GM21390 (cell line): ENCODE measurements around the gene ZNF182.
"Not testable (repeated sequence)": the region's sequence is repeated elsewhere in the genome, so short reads cannot be mapped to it uniquely, and the experiment has no call there.

Experiments used
- ATAC-seq: cut with Tn5 transposase; IDR thresholded peaks from one replicate; pipeline ENCODE4 v1.9.1; 2021; ENCODE audit not compliant: unreplicated experiment

ZNF182 gene

GRCh38 chrX:48003758-48004457 lies at the start of gene ZNF182:
Gene ZNF182, minus strand, starts transcription at chrX:48003989. Its CDS starts 1,380 bp downstream, at chrX:48002609.
- ATAC-seq = peak; percentile 96

GRCh38 chrX:48046846-48047245 lies 43.1 kb upstream of the ZNF182 start:
- ATAC-seq = no peak

DNA sequence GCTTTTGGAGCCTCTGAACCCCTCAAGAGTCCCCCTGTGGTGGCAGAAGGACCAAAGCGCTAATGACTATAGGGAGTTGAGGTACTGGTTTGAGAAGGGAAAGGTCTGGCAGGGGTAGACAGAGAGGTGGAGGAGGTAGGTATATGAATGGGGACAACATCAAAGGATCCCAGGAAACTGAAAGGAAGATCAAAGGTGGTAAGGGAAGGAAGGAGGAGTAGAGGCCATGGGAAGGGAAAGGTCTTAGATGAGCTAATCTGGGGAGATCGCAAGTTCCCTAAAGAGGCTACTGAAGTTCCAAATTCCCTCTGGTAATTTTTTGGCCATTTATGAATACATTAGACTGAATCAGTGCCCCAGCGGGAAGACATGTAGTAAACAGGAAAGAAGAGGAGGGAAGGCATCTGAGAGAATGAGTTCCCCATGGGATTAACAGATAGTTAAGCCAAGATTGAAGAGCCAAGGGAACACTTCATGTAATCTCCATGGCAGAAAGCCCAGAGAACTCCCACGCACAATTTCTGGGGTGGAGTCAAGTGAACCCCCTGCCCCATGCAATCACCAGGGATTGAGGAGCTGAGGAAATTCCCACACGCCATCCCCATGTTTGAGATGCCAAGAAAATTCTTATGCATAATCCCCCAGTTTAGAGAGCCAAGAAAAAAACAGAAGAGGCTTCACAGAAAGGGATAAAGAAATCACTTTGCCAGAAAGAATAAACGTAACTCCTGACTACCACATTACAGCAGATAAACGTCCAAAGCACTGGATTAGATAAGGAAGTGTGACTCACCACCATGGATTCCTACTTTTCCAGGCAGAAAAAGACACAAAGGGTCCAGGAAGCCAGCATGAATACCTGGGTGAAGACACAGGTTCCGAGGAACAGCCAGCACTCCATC lies 41.9 kb upstream of the ZNF182 start:
- no peak for ATAC-seq

DNA sequence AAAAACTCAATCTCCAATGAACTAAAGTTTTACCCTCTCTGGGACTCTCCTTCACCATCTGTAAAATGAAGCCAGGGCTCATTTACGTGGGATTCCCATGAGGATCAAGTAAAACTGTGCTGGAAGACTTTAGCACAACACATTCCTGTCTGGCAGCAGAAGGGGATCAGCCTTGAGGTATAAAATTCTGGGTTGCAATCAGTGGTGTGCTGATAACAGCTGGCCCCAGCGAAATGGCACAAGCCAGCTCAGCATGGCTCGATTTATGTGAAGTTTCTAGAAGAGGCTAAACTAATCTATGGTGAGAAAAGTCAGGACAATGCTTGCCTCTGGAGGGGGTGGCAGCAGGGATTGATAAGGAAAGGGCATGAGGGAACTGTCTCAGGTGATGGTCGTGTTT lies 39.3 kb upstream of the ZNF182 start:
- ATAC-seq = no peak

GRCh38 chrX:48035891-48036290 lies 32.1 kb upstream of the ZNF182 start:
- no peak for ATAC-seq

GRCh38 chrX:48030641-48031173 lies 26.9 kb upstream of the ZNF182 start:
- ATAC-seq = not testable (repeated sequence)

GRCh38 chrX:48030237-48030636 lies 26.4 kb upstream of the ZNF182 start:
- ATAC-seq = no peak

DNA sequence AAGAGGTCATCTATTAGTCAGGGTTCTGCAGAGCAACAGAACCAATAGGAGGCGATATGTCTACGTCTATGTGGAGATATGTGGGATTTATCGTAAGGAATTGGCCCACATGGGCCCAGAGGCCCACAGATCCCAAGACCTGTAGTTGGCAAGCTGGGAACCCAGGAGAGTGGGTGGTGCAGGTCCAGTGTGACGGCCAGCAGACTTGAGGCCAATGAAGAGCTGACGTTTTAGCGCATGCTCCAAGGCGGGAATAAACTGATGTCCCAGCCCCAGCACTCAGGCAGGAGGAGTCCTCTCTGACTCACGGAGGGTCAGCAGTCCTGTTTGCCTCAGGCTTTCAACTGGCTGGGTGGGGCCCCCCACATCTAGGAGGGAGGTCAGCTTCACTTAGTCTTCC lies 24.3 kb upstream of the ZNF182 start:
- no peak for ATAC-seq

GRCh38 chrX:48027545-48027944 lies 23.8 kb upstream of the ZNF182 start:
- not testable (repeated sequence) for ATAC-seq

DNA sequence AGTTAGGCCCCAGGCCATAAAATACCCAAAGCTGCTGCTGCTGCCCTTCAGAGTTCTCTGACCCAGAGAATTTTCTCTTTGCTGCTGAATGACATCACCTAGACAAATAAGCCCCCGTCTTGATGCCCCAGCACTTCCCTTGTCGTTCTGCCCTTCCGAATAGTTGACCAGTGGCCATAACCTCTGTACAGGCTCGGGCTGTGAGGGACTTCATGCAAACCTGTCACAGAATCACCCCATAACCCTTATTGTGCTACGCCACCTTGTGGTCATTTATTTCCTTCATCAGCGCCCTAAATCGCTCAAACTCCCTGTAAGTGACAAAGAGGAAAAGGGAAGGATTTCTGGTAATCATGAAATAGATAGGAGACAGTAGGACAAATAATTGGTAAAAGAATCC lies 21.8 kb upstream of the ZNF182 start:
- no peak for ATAC-seq

- ATAC-seq = no peak
Observed at GRCh38 chrX:48022738-48023137, 18.9 kb upstream of the ZNF182 start.

- no peak for ATAC-seq
Observed at GRCh38 chrX:48022100-48022499, 18.3 kb upstream of the ZNF182 start.

DNA sequence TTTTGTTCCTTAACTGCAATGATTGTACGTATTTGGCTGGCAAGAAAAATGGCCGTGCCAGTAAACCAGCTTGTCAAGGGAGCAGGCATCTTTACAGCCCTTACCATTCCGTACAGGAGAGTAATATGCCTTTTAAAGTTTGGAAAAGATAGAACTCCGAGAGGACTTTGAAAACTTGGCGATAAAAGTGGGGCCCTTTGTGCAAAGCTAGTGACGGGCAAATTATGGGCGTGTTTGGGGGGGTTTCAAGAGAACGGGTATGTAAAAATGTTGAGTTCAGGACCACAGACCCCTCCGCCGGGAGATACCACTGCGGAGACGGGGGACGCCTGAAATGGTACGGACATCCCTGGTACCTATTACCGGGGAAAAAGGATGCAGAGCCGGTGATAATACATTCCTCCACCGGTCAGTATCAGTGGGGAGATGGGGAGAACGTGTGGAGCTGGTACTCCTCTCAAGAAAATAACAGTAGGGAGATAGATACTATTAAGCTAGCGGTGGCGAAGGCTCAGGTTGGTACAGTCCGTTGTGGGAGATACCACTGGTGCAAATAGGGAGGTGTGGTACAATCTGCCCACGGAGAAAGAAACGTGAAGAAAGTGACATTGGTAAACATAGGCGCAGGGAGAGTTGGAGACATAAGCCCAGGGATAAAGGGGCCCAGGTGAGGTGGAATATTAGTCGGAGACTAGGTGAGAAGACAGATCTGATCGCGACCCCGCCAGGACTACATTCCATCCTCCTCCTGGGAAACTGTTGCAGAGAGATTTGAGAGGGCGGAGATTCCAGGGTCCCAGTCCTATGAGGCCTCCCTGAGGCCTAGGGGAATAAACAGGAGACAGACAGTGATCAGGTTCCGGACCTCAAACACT lies 17.5 kb upstream of the ZNF182 start:
- peak; percentile 72 for ATAC-seq

- ATAC-seq = not testable (repeated sequence)
Observed at GRCh38 chrX:48020472-48020871, 16.7 kb upstream of the ZNF182 start.

DNA sequence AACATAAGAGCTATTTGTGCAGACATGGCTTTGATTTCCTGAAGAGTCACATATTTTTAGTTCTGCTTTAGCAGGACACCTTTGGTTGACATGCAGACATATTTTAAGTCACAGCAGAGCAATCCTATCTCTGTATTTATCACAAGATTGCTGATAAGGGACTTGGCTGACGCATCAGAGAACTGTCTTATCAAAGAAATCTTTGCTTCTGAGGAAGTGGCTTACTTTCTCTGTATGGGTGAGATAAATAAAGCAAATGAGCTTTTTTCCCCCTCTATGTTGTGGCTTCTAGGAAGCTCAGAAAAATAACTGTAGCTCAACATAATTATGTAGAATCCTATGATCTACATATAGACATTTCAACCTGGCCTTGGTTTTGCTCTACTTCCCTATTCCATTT lies 16.1 kb upstream of the ZNF182 start:
- not testable (repeated sequence) for ATAC-seq

GRCh38 chrX:48016583-48017310 lies 13.0 kb upstream of the ZNF182 start:
- ATAC-seq = not testable (repeated sequence)

GRCh38 chrX:48009445-48009960 lies 5.7 kb upstream of the ZNF182 start:
- ATAC-seq = not testable (repeated sequence)

GRCh38 chrX:48006688-48007087 lies 2.9 kb upstream of the ZNF182 start, which contains the start of gene SPACA5:
Gene SPACA5, plus strand, starts transcription at chrX:48006988. Its CDS starts 815 bp downstream, at chrX:48007803.
- ATAC-seq = not testable (repeated sequence)

DNA sequence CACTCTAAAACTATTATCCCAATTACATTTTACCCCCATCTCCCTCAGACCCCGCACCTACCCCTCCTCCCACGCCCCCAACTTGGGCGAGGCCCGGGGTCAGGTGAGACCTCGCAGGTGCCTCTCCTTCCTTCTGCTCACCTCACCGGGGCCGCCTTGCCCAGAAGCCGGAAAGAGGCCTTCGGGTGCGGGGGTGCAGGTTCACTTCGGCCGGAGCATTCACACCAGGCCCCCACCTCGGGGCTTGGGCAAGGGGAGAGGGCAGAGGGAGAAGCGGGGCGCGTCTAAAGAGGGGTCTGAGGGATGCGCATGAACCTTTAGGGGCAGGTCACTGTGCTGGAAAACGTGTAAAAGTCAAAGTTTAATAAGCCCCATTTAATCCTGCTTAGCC lies 427 bp downstream of the ZNF182 start:
- ATAC-seq = no peak

- ATAC-seq = no peak
Observed at GRCh38 chrX:48002929-48003328, 860 bp downstream of the ZNF182 start.
